ENCODE results near the gene NHS. TPM values are rescaled to one million over a fixed set of nuclear protein-coding genes. Genes with fewer than 3 reads are reported as not detected.

Gene NHS
- total RNA-seq, 4 donors from 2014 or later: 4.6 to 9.9 (median 7.2) TPM

DNA sequence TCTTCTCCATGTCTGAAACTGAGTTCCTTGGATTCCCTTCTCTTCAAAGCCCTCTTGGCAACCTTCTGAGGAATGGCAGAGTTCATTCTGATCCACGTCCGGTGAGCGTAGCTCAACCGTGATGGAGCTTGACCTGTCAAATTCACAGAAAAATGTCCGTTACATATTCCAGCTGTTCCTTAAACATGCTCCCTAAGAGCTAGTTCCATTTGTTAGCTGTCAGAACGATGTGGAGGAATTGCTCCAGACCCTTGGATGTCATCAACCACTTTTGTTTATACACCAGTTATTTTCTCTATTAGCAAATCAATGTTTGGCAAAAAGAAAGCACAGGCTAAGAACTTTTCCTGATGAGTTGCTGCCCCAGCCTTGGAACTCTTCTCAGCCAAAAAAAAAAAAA is 50.1 kb downstream of the NHS start:
- H3K27me3 ChIP-seq: no peaks in the 10 kb centered on the region
- H3K4me3 ChIP-seq: no peak overlapping the region
- WGBS: 81% methylated on average over 6 of the region's 6 CpGs
- H3K9me3 ChIP-seq: no peaks in the 10 kb centered on the region
- no peaks in the 10 kb centered on the region for H3K4me1 ChIP-seq
- DNase-seq (ENCODE audit: low spot score in 2 of 2): no peak
- H3K36me3 ChIP-seq: no peaks in the 10 kb centered on the region
- no peak overlapping the region for H3K27ac ChIP-seq
- TF ChIP-seq, protein P1, sequence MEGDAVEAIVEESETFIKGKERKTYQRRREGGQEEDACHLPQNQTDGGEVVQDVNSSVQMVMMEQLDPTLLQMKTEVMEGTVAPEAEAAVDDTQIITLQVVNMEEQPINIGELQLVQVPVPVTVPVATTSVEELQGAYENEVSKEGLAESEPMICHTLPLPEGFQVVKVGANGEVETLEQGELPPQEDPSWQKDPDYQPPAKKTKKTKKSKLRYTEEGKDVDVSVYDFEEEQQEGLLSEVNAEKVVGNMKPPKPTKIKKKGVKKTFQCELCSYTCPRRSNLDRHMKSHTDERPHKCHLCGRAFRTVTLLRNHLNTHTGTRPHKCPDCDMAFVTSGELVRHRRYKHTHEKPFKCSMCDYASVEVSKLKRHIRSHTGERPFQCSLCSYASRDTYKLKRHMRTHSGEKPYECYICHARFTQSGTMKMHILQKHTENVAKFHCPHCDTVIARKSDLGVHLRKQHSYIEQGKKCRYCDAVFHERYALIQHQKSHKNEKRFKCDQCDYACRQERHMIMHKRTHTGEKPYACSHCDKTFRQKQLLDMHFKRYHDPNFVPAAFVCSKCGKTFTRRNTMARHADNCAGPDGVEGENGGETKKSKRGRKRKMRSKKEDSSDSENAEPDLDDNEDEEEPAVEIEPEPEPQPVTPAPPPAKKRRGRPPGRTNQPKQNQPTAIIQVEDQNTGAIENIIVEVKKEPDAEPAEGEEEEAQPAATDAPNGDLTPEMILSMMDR (IDR thresholded peaks at IDR 0.05): no peak
- TF ChIP-seq EP300 (IDR thresholded peaks at IDR 0.05) (no peak), POLR2A (IDR thresholded peaks at IDR 0.05) (no peak), POLR2AphosphoS5 (IDR thresholded peaks at IDR 0.05) (no peak)

DNA sequence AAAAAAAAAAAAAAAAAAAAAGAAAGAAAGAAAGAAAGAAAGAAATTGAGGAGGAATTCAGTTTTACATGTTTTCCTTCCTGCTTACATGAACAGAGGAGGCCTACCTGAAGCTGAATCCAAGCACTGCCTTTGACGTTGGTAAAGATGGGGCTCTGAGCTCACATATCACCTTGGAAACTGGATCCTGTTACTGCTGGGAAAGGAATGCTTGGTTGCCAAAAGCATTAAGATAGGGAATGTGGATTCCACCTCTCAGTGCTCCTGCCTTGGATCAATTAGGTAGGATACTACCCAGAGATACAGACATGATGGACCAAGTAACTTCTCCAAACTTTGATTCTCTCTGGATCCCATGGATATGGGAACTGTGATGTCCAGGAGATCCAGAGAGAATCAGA is 50.6 kb downstream of the NHS start:
- TF ChIP-seq POLR2A (IDR thresholded peaks at IDR 0.05) (no peak), POLR2AphosphoS5 (IDR thresholded peaks at IDR 0.05) (no peak), EP300 (IDR thresholded peaks at IDR 0.05) (no peak)
- TF ChIP-seq, protein P1 (IDR thresholded peaks at IDR 0.05): no peak
- WGBS: 69% methylated on average over 1 of the region's 1 CpG
- no peaks in the 10 kb centered on the region for H3K36me3 ChIP-seq
- H3K27me3 ChIP-seq: no peaks in the 10 kb centered on the region
- DNase-seq (ENCODE audit: low spot score in 2 of 2): no peak
- H3K27ac ChIP-seq: no peak overlapping the region
- no peaks in the 10 kb centered on the region for H3K4me1 ChIP-seq
- no peak overlapping the region for H3K4me3 ChIP-seq
- no peaks in the 10 kb centered on the region for H3K9me3 ChIP-seq

DNA sequence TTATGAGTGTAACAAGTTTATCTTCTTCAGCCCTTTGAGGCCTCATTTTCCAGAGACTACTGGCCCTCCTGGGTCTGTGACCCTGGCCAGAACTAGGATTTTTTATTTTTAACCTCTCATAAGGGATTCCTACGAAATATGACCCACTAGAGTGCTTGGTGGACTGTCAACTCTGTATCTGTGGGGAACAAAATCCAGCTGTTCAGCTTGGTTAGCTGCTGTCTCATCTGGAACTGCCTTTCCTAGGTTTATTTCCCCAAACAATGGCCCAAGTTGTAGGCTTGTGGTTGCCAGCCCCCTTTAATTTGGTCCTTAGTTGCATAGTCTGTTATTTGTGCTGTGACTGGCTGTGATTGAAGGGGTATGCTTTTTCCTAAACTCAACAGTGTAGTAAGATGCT is 56.2 kb downstream of the NHS start:
- Histone ChIP-seq H3K9me3 (no peaks in the 10 kb centered on the region), H3K27me3 (no peaks in the 10 kb centered on the region), H3K4me1 (no peaks in the 10 kb centered on the region), H3K27ac (no peak overlapping the region), H3K4me3 (no peak overlapping the region), H3K36me3 (no peaks in the 10 kb centered on the region)
- WGBS: 31% methylated on average over 1 of the region's 1 CpG
- TF ChIP-seq, protein P1 (IDR thresholded peaks at IDR 0.05): no peak
- TF ChIP-seq POLR2A (IDR thresholded peaks at IDR 0.05): no peak
- TF ChIP-seq POLR2AphosphoS5 (IDR thresholded peaks at IDR 0.05): no peak
- TF ChIP-seq EP300 (IDR thresholded peaks at IDR 0.05): no peak
- no peak for DNase-seq (ENCODE audit: low spot score in 2 of 2)

DNA sequence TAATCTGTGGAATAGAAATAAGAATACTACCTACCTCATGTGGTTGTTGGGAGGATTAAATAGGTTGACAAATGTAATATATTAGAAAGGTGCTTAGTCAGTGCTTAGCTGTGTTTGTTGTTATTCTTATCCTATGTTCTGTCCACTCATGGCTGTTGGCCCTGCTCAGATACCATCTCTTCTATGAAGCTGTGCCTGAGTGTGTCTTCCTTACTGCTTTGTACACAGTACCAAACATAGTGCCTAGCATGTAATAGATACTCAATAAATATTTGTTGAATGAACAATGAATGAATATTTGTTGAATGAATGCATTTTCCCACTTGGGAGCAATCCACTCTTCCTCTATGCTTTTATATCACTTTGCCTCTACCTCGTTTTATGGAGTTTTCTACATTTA is 57.2 kb downstream of the NHS start:
- WGBS: 44% methylated on average over 1 of the region's 1 CpG
- H3K4me1 ChIP-seq: no peaks in the 10 kb centered on the region
- no peaks in the 10 kb centered on the region for H3K27me3 ChIP-seq
- H3K9me3 ChIP-seq: no peaks in the 10 kb centered on the region
- no peak overlapping the region for H3K27ac ChIP-seq
- DNase-seq (ENCODE audit: low spot score in 2 of 2): no peak
- H3K4me3 ChIP-seq: no peak overlapping the region
- TF ChIP-seq, protein P1 (IDR thresholded peaks at IDR 0.05): no peak
- TF ChIP-seq POLR2AphosphoS5 (IDR thresholded peaks at IDR 0.05): no peak
- TF ChIP-seq EP300 (IDR thresholded peaks at IDR 0.05): no peak
- TF ChIP-seq POLR2A (IDR thresholded peaks at IDR 0.05): no peak
- no peaks in the 10 kb centered on the region for H3K36me3 ChIP-seq

DNA sequence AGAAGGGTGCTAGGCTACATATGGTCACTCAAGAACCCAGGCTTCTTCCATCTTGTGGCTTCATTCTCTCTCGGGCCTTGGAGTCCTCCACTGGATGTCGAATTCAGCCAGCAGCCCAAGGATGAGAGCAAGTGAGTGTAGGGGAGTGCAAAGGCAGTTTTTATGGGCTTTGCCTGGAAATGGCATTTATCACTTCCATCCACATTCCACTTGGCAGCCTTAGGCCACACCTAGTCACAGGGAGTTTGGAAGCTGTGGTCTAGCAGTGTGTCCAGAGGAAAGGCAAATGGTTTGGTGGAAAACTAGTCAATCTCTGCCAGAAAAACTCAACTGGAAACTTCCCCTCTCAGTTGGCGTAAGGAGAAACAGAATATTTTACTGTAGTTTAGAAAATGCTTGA is 59.0 kb downstream of the NHS start:
- TF ChIP-seq, protein P1 (IDR thresholded peaks at IDR 0.05): no peak
- TF ChIP-seq EP300 (IDR thresholded peaks at IDR 0.05): no peak
- no peak for TF ChIP-seq POLR2A (IDR thresholded peaks at IDR 0.05)
- no peak for TF ChIP-seq POLR2AphosphoS5 (IDR thresholded peaks at IDR 0.05)
- Histone ChIP-seq H3K36me3 (no peaks in the 10 kb centered on the region), H3K27ac (no peak overlapping the region), H3K4me1 (no peaks in the 10 kb centered on the region), H3K4me3 (no peak overlapping the region), H3K9me3 (no peaks in the 10 kb centered on the region), H3K27me3 (no peaks in the 10 kb centered on the region)
- no peak for DNase-seq (ENCODE audit: low spot score in 2 of 2)
- WGBS: 85% methylated on average over 3 of the region's 3 CpGs
